ENCODE results near the gene EID3. TPM values are rescaled to one million over a fixed set of nuclear protein-coding genes. Genes with fewer than 3 reads are reported as not detected.
"Not testable (repeated sequence)": the region's sequence is repeated elsewhere in the genome, so short reads cannot be mapped to it uniquely, and the experiment has no call there.

The EID3 gene
- polyA plus RNA-seq (2013, experiment 1 of 2): not detected
- polyA plus RNA-seq (2013, experiment 2 of 2): 0.20 TPM

DNA sequence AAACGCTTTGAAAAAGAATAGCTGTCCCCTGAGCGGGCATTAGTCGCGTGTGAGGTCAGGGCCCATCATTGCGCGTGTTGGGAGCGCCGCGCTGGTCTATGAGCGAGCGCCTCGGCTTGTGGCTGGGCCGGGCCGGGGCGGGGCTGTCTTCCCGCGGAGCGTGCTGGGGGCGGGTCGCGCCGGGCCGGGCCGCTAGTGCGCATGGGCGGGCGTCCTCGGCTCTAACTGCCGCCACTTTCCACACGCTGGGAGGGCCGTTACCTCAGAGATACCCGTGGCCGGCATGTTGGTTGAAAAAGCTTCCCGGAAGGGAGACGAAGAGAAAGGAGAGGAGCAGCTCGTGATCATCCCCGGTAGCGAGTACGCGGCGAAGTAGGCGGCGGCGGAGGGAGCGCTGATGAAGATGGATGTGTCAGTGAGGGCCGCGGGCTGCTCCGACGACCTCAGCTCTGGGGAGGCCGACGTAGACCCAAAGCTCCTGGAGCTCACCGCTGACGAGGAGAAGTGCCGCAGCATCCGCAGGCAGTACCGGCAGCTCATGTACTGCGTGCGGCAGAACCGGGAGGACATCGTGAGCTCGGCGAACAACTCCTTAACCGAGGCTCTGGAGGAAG, at the start of gene EID3:
Gene EID3 (plus strand): TSS at position 202 of the 614 bp plus-strand sequence. CDS start 196 bp downstream, at position 398.
- Histone ChIP-seq H3K4me3 (ENCODE audit: extremely low read depth, insufficient read depth, low read length, poor library complexity, severe bottlenecking) (no peak within 1 kb of the TSS), H3K4me1 (ENCODE audit: control insufficient read depth, insufficient read depth, low read length, poor library complexity, severe bottlenecking) (no peaks in the 10 kb centered on the region), H3K36me3 (ENCODE audit: control insufficient read depth, insufficient read depth, low read length) (peaks cover 73% of the 10 kb centered on the region), H3K27ac (ENCODE audit: low read depth, low read length, severe bottlenecking) (no peak within 1 kb of the TSS), H3K9me3 (ENCODE audit: control insufficient read depth, low read length) (no peaks in the 10 kb centered on the region)
- WGBS, 2 experiments (ENCODE audit: insufficient coverage in 2 of 2): 90 to 93% methylated on average over 55 to 63 of the region's 63 CpGs

DNA sequence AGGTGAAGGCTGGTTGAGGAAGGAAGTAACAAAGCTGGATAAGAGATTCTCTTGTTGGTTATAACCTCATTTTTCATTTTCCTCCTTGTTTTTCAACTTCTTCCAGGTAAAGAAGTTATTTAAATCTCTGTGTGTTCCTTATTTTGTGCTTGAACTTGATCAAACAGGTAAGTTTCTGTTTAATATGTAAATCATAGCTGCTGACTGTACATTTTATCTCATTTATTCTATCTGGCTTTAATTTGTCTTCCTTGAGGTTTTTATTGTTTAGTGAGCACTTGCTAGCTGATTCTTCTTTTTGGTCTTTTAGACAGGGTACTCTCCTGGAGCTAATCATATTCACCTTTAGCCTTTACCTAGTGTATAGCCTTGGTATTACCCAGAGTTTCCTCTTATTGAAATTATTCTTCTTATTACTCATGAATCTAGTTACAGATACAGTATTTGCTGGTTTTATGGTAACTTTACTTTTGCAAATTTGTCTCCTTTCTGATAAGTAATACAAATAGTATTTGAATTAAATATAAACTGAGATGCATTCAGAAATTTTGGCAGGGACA, 45.5 kb upstream of the EID3 start:
- Histone ChIP-seq H3K4me1 (ENCODE audit: control insufficient read depth, insufficient read depth, low read length, poor library complexity, severe bottlenecking) (no peaks in the 10 kb centered on the region), H3K36me3 (ENCODE audit: control insufficient read depth, insufficient read depth, low read length) (no peaks in the 10 kb centered on the region), H3K27ac (ENCODE audit: low read depth, low read length, severe bottlenecking) (no peak overlapping the region), H3K9me3 (ENCODE audit: control insufficient read depth, low read length) (no peaks in the 10 kb centered on the region), H3K4me3 (ENCODE audit: extremely low read depth, insufficient read depth, low read length, poor library complexity, severe bottlenecking) (no peak overlapping the region)

DNA sequence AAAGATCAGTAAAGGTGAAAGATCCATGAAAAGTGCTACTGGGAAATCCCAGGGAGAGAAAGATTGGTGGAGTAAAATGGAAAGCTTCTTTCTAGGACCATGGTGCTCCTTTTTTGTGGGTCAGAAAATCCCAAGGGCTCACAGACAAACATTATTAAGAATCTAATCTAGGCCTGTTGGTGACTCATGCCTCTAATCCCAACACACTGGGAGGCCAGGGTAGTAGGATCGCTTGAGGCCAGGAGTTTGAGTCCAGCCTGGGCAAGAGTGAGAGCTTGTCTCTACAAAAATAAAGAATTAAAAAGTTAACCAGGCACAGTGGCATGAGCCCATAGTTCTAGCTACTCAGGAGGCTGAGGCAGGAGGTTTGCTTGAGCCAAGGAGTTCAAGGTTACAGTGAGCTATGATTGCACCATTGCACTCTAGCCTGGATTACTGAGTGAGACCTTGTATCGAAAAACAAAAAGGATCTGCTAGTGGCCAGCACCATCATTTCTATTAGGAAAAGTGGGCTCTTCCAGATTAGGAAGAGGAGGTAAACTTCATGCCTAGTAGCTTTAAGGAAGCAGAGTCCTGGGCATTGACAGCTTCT, 45.0 kb upstream of the EID3 start:
- 94% methylated on average over 2 of the region's 2 CpGs; no CpG with 5 or more reads in 1 of the 2 experiments for WGBS, 2 experiments (ENCODE audit: insufficient coverage in 2 of 2)
- no peaks in the 10 kb centered on the region for H3K9me3 ChIP-seq (ENCODE audit: control insufficient read depth, low read length)
- H3K27ac ChIP-seq (ENCODE audit: low read depth, low read length, severe bottlenecking): no peak overlapping the region
- H3K36me3 ChIP-seq (ENCODE audit: control insufficient read depth, insufficient read depth, low read length): no peaks in the 10 kb centered on the region
- H3K4me1 ChIP-seq (ENCODE audit: control insufficient read depth, insufficient read depth, low read length, poor library complexity, severe bottlenecking): no peaks in the 10 kb centered on the region
- no peak overlapping the region for H3K4me3 ChIP-seq (ENCODE audit: extremely low read depth, insufficient read depth, low read length, poor library complexity, severe bottlenecking)

DNA sequence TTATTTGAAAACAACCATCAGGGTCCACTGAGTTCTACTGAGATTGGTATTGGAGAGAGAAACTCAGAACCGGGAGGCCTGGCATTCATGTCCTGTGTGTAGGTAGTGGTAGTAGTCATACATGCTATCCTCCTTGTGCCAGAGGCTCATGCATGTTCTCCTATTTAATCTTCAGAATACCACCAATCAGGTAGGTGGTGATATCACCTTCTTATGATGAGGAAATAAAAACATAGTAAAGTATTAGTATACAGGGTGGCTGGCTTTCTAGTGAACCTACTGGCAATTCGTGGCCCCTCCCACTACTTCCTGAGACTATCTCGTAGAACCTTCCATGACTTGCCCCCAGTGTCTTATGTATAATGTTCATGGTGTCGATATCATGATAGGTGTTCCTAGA, 40.5 kb upstream of the EID3 start:
- no peak overlapping the region for H3K4me3 ChIP-seq (ENCODE audit: extremely low read depth, insufficient read depth, low read length, poor library complexity, severe bottlenecking)
- H3K9me3 ChIP-seq (ENCODE audit: control insufficient read depth, low read length): no peaks in the 10 kb centered on the region
- H3K36me3 ChIP-seq (ENCODE audit: control insufficient read depth, insufficient read depth, low read length): no peaks in the 10 kb centered on the region
- H3K27ac ChIP-seq (ENCODE audit: low read depth, low read length, severe bottlenecking): no peak overlapping the region
- 100% methylated on average over 1 of the region's 4 CpGs; no CpG with 5 or more reads in 1 of the 2 experiments for WGBS, 2 experiments (ENCODE audit: insufficient coverage in 2 of 2)
- H3K4me1 ChIP-seq (ENCODE audit: control insufficient read depth, insufficient read depth, low read length, poor library complexity, severe bottlenecking): peaks cover 5% of the 10 kb centered on the region

DNA sequence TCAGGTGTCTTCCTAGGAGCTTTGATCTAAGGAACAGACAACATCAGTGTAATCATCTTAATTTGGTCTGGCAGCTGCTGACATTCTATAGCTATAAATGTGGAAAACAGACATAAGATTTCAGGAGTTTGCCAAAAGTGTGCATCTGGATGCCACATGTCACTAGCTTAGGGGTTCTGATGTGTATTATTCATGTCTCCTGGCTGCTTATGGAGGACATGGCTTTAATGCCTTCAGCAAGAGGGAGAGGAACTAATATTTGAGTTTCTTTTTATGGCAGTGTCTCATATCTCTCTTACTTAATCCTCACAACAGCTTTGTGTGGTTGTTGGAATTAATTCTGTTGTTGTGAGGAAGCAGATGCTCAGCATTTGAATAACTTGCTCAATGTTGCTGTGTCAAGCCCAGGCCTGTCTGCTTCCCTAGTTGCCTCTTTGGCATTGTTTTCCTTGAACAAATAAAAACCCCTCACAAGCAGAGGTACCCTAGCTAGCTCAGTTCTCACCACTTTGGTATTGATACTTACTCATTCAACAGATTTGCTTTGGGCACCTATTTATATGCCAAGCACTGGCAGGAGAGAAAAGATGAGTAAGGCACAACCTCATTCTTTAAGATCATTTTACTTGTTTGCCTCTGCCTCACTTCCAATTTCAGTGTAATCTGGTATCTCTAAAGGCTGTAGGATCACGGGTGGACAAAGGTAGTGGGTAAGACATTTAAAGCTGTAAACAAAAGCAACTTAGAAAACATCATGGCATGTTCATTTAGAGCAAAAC, 39.8 kb upstream of the EID3 start:
- Histone ChIP-seq H3K4me1 (ENCODE audit: control insufficient read depth, insufficient read depth, low read length, poor library complexity, severe bottlenecking) (peaks cover 5% of the 10 kb centered on the region), H3K36me3 (ENCODE audit: control insufficient read depth, insufficient read depth, low read length) (no peaks in the 10 kb centered on the region), H3K27ac (ENCODE audit: low read depth, low read length, severe bottlenecking) (no peak overlapping the region), H3K4me3 (ENCODE audit: extremely low read depth, insufficient read depth, low read length, poor library complexity, severe bottlenecking) (no peak overlapping the region), H3K9me3 (ENCODE audit: control insufficient read depth, low read length) (no peaks in the 10 kb centered on the region)
- 60% methylated on average over 1 of the region's 1 CpG; no CpG with 5 or more reads in 1 of the 2 experiments for WGBS, 2 experiments (ENCODE audit: insufficient coverage in 2 of 2)

DNA sequence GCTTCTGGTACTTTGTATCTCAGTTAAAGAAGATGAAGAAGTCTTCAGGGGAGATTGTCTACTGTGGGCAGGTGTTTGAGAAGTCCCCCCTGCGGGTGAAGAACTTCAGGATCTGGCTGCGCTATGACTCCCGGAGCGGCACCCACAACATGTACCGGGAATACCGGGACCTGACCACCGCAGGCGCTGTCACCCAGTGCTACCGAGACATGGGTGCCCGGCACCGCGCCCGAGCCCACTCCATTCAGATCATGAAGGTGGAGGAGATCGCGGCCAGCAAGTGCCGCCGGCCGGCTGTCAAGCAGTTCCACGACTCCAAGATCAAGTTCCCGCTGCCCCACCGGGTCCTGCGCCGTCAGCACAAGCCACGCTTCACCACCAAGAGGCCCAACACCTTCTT, 38.1 kb upstream of the EID3 start:
- H3K4me3 ChIP-seq (ENCODE audit: extremely low read depth, insufficient read depth, low read length, poor library complexity, severe bottlenecking); H3K4me1 ChIP-seq (ENCODE audit: control insufficient read depth, insufficient read depth, low read length, poor library complexity, severe bottlenecking); H3K36me3 ChIP-seq (ENCODE audit: control insufficient read depth, insufficient read depth, low read length); H3K9me3 ChIP-seq (ENCODE audit: control insufficient read depth, low read length); H3K27ac ChIP-seq (ENCODE audit: low read depth, low read length, severe bottlenecking): not testable (repeated sequence)
- no CpG with 5 or more reads among the region's 24 CpGs for WGBS, 2 experiments (ENCODE audit: insufficient coverage in 2 of 2)

DNA sequence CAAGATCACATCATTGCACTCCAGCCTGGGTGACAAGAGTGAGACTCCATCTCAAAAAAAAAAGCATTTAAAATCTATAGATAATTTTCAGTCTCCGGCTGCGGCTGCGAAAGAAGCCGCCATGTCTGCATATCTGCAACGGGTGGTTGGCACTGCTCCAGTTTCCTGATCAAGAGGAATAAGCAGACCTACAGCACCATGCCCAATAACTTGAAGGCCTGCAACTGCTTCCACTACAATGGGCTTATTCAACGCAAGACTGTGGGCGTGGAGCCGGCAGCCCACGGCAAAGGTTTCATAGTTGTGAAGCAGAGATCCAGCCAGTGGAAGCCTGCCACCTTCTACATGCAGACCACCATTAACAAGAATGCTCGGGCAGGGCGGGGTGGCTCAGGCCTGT, 30.6 kb upstream of the EID3 start:
- Histone ChIP-seq H3K9me3 (ENCODE audit: control insufficient read depth, low read length) (no peaks in the 10 kb centered on the region), H3K27ac (ENCODE audit: low read depth, low read length, severe bottlenecking) (no peak overlapping the region), H3K36me3 (ENCODE audit: control insufficient read depth, insufficient read depth, low read length) (no peaks in the 10 kb centered on the region), H3K4me1 (ENCODE audit: control insufficient read depth, insufficient read depth, low read length, poor library complexity, severe bottlenecking) (peaks cover 5% of the 10 kb centered on the region), H3K4me3 (ENCODE audit: extremely low read depth, insufficient read depth, low read length, poor library complexity, severe bottlenecking) (no peak overlapping the region)
- WGBS, 2 experiments (ENCODE audit: insufficient coverage in 2 of 2): 92 to 95% methylated on average over 9 to 11 of the region's 11 CpGs

DNA sequence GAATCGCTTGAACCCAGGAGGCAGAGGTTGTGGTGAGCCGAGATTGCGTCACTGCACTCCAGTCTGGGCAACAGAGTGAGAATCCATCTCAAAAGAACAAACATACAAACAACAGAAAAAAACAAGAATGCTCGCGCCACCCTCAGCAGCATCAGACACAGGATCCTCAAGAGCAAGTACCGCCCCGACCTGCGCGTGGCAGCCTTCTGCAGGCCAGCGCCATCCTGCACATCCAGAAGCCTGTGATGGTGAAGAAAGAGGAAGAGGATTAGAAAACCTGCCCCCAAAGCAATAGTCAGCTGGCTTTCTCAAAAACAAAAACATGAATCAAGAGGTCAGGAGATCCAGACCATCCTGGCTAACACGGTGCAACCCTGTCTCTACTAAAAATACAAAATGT, 30.0 kb upstream of the EID3 start:
- WGBS, 2 experiments (ENCODE audit: insufficient coverage in 2 of 2): 64 to 95% methylated on average over 2 to 8 of the region's 11 CpGs
- Histone ChIP-seq H3K4me3 (ENCODE audit: extremely low read depth, insufficient read depth, low read length, poor library complexity, severe bottlenecking) (no peak overlapping the region), H3K27ac (ENCODE audit: low read depth, low read length, severe bottlenecking) (no peak overlapping the region), H3K4me1 (ENCODE audit: control insufficient read depth, insufficient read depth, low read length, poor library complexity, severe bottlenecking) (peaks cover 5% of the 10 kb centered on the region), H3K9me3 (ENCODE audit: control insufficient read depth, low read length) (no peaks in the 10 kb centered on the region), H3K36me3 (ENCODE audit: control insufficient read depth, insufficient read depth, low read length) (no peaks in the 10 kb centered on the region)

DNA sequence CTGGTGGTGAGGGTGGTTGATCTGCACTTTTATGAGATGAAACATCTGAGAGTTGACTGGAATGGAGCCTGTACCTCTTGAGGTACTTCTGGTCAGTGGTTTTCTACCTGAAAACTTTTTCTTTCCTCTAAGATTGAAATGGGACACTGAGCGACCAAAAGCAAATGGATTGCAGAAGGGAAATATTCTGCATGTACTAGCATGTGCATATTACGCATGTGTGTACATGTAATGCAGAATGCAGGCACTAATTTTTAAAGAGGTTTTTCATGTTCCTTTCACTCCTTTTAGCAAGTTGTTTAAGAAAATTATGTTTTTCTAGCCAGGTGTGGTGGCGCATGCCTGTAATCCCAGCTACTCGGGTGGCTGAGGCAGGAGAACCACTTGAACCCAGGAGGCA, 28.7 kb upstream of the EID3 start:
- 88 to 96% methylated on average over 3 to 4 of the region's 4 CpGs for WGBS, 2 experiments (ENCODE audit: insufficient coverage in 2 of 2)
- Histone ChIP-seq H3K4me1 (ENCODE audit: control insufficient read depth, insufficient read depth, low read length, poor library complexity, severe bottlenecking) (peaks cover 5% of the 10 kb centered on the region), H3K9me3 (ENCODE audit: control insufficient read depth, low read length) (no peaks in the 10 kb centered on the region), H3K4me3 (ENCODE audit: extremely low read depth, insufficient read depth, low read length, poor library complexity, severe bottlenecking) (no peak overlapping the region), H3K27ac (ENCODE audit: low read depth, low read length, severe bottlenecking) (no peak overlapping the region), H3K36me3 (ENCODE audit: control insufficient read depth, insufficient read depth, low read length) (no peaks in the 10 kb centered on the region)

DNA sequence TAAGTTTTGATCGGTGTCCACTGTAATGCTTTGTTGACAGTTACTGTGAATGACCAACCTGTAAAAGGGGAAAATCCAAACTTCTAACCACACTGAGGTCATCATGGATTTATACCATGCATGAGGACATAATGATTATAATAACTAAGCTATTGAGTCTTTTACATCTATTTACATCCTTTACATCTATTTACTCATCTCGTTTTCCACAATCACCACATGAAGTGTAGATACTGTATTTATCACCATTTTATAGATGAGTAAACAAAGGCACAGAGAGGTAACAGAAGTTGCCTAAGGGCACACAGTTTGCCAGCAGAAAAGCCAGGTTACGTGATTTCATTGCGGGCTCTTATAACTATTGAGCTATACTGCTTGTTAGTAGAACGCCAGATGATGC, 27.9 kb upstream of the EID3 start:
- Histone ChIP-seq H3K4me1 (ENCODE audit: control insufficient read depth, insufficient read depth, low read length, poor library complexity, severe bottlenecking) (peaks cover 8% of the 10 kb centered on the region), H3K36me3 (ENCODE audit: control insufficient read depth, insufficient read depth, low read length) (no peaks in the 10 kb centered on the region), H3K27ac (ENCODE audit: low read depth, low read length, severe bottlenecking) (no peak overlapping the region), H3K9me3 (ENCODE audit: control insufficient read depth, low read length) (no peaks in the 10 kb centered on the region), H3K4me3 (ENCODE audit: extremely low read depth, insufficient read depth, low read length, poor library complexity, severe bottlenecking) (no peak overlapping the region)
- WGBS, 2 experiments (ENCODE audit: insufficient coverage in 2 of 2): 61 to 62% methylated on average over 3 of the region's 5 CpGs
